Dendritic cell treated with granulocyte-macrophage colony-stimulating factor and Interleukin-4, amounts not matched to agents 40 ng/mL and 50 ng/mL, for 4 days (primary cell): Measurements from ENCODE around the gene OR6S1.

Source experiments
- H3K27ac Mint-ChIP-seq: one replicate; pipeline ENCODE4 v1.8.0; 2022; ENCODE audit warnings: mild to moderate bottlenecking, mixed read lengths
- H3K27me3 Mint-ChIP-seq: one replicate; pipeline ENCODE4 v1.8.0; 2022; ENCODE audit warnings: mild to moderate bottlenecking, mixed read lengths
- H3K36me3 Mint-ChIP-seq: one replicate; pipeline ENCODE4 v1.8.0; 2022; ENCODE audit warnings: low read depth, mixed read lengths
- H3K4me1 Mint-ChIP-seq: one replicate; pipeline ENCODE4 v1.8.0; 2022; ENCODE audit warnings: low read depth, mixed read lengths
- H3K4me3 Mint-ChIP-seq: one replicate; pipeline ENCODE4 v1.8.0; 2022; ENCODE audit warnings: mild to moderate bottlenecking, moderate library complexity, mixed read lengths
- H3K9me3 Mint-ChIP-seq: one replicate; pipeline ENCODE4 v1.8.0; 2022; ENCODE audit warnings: mixed read lengths
- intact Hi-C: fragments of 100-400 bp; cut with micrococcal nuclease; formaldehyde crosslinking; loops from one replicate; pipeline ENCODE4 v1.15.0; 2022

Gene OR6S1, protein sequence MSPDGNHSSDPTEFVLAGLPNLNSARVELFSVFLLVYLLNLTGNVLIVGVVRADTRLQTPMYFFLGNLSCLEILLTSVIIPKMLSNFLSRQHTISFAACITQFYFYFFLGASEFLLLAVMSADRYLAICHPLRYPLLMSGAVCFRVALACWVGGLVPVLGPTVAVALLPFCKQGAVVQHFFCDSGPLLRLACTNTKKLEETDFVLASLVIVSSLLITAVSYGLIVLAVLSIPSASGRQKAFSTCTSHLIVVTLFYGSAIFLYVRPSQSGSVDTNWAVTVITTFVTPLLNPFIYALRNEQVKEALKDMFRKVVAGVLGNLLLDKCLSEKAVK

DNA sequence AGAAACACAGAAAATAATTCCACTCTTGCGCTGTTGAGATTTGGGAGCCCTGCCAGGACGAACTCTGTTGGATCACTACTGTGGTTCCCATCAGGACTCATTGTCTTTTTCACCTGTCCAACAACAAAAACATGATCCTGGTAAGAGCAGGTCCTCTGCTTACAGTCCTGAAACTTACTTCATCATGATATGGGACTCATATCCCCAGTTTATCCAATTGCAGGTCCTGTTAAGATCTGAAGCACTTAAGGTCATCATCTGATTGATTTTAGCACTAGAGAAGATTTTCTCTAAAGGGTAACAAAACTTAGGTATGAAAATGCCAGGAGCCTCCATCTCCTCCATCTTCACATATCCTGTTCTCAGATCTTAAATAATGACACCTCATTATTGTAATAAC, at the start of gene OR6S1:
TSS of gene OR6S1 (minus strand) at position 101 of the 400 bp plus-strand sequence. CDS start at position 101, 0 bp downstream.
- intact Hi-C loops: no loop called here
- Mint-ChIP-seq H3K27me3 (peaks cover 50% of the 10 kb centered on the region), H3K9me3 (no peaks in the 10 kb centered on the region), H3K27ac (no peak within 1 kb of the TSS), H3K4me3 (no peak within 1 kb of the TSS), H3K36me3 (no peaks in the 10 kb centered on the region), H3K4me1 (no peaks in the 10 kb centered on the region)

DNA sequence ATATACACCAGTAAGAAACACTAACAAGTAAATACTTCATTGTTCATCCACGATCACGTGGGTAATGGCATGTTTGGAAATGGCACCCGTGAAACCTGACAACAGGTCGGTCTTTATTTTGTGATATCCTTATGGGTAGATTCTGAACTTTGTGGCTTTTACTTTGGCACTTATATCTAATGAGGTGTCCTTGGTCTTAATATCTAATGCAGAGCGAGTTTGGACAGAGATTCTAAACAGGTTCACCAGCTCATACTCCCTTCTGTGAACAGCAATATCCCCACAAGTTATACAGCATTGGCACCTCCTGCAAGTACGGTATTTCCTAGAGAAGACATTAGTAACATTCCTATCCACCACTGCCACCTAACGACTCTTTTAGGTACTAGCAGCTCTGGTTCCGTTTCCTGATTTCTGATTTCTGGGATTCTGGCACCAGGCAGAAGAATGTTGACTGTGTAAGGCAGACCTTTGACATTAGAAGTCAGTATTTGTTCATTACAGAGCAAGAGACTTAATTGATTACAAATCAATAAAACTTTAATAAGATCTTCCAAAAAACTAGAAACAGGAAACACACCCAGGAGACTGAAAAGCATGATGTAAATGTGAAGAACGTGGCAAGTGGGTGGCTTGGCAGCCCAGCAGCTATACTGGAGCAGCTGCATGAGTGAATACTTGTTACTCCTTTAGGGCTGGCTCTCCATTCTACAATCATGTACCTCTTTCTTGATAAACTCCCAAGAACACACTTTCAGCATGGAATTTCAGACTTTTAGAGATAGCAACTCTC, 49.6 kb upstream of the OR6S1 start:
- peaks cover 14% of the 10 kb centered on the region for H3K4me1 Mint-ChIP-seq
- no peaks in the 10 kb centered on the region for H3K27me3 Mint-ChIP-seq
- H3K4me3 Mint-ChIP-seq: no peak overlapping the region
- no peak overlapping the region for H3K27ac Mint-ChIP-seq
- no peaks in the 10 kb centered on the region for H3K9me3 Mint-ChIP-seq
- intact Hi-C loops: loop anchor here (1.0 to 2.0 kb wide), 2 partner anchors 28 to 81 kb away; no protein-coding TSS in a partner anchor
- H3K36me3 Mint-ChIP-seq: peaks cover 17% of the 10 kb centered on the region

GRCh38 chr14:20688167-20688839, 46.8 kb upstream of the OR6S1 start, which contains the start of gene ANG:
Gene ANG (plus strand): TSS chr14:20688764. CDS start chr14:20693565, 4,801 bp downstream.
- intact Hi-C loops: loop anchor here (5.0 kb wide), 1 partner anchor 276 kb away; the partner anchor contains the start of gene TEP1
- H3K9me3 Mint-ChIP-seq: no peaks in the 10 kb centered on the region
- no peak within 1 kb of the TSS for H3K27ac Mint-ChIP-seq
- H3K36me3 Mint-ChIP-seq: peaks cover 9% of the 10 kb centered on the region
- H3K4me3 Mint-ChIP-seq: no peak within 1 kb of the TSS
- H3K4me1 Mint-ChIP-seq: peaks cover 31% of the 10 kb centered on the region
- no peaks in the 10 kb centered on the region for H3K27me3 Mint-ChIP-seq

DNA sequence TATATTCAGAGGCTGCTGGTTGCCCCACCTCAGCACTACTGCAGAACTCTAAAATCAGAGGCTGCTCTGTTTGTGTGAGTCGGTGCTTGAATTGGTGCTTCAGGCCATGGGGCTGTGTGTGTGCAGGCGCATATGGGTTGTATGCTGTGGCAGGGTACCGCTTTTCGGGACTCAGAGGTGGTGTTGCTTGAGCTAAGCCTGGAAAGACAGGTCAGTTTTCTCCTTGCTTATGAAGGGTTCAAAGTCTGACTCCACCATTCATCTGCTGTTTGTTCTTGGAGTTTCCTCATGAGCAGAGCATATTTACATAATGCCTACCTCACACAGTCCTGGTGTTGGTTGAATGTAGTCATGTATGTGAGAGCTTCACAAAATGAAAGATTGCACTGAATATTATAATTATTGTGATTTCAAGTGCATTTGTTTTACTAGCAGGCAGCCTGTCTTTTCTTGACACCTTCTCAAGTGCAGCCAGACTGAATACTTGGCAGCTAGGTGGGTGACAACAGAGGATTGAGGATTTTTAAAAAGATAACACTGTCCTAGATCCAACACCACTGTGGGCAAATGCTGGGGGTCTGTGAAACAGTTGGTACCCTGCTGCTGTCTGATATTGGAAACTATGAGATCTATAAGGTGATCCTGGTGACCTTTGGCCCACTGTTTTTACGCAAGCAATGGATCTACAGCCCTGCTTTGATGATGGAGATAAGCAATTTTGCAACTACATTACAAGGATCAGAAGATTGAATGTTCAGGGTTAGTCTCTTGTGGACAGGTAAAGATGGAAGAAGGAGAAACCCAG, 46.1 kb upstream of the OR6S1 start:
- intact Hi-C loops: loop anchor here (5.0 kb wide), 1 partner anchor 275 kb away; the partner anchor contains the start of gene TEP1
- peaks cover 31% of the 10 kb centered on the region for H3K4me1 Mint-ChIP-seq
- H3K36me3 Mint-ChIP-seq: peaks cover 2% of the 10 kb centered on the region
- H3K9me3 Mint-ChIP-seq: no peaks in the 10 kb centered on the region
- H3K4me3 Mint-ChIP-seq: no peak overlapping the region
- no peak overlapping the region for H3K27ac Mint-ChIP-seq
- no peaks in the 10 kb centered on the region for H3K27me3 Mint-ChIP-seq

DNA sequence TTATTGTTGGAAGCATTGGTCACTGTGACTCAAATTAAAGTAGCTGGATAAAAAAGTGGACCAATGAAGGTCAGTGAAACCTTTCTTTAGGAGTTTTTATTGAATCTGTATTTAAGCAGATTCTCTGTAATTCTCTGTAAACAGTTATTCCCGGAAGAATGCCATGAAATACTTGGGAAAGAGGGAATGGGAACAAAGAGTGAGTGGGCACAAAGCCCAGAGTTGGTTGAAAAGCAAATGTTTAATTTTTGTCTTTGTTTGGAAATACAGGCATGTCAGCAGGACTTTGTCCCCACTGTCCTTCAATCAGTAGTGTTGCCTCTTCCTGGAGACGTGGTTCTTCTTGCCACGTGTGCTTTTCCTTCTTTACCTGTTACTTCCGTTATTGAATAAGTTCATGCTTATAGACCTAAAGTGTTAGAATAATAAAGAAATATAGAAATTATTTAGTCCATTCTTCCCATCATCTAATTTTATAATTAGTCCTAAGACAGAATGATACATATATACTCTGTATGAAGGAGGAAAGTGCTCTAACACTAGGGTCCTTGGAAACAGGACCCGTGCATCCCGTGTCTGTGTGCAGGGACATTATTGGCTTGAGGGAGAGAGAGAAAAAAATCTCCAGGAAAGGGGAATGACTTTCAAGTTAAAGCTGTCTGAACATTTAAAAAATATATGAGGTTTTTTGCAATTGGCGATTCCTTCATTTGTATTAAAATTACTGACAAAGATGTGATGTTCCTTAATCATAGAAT, 45.1 kb upstream of the OR6S1 start:
- no peaks in the 10 kb centered on the region for H3K9me3 Mint-ChIP-seq
- H3K36me3 Mint-ChIP-seq: no peaks in the 10 kb centered on the region
- no peak overlapping the region for H3K27ac Mint-ChIP-seq
- intact Hi-C loops: loop anchor here (5.0 kb wide), 1 partner anchor 274 kb away; the partner anchor contains the start of gene TEP1
- no peak overlapping the region for H3K4me3 Mint-ChIP-seq
- H3K27me3 Mint-ChIP-seq: no peaks in the 10 kb centered on the region
- peaks cover 31% of the 10 kb centered on the region for H3K4me1 Mint-ChIP-seq

- H3K4me1 Mint-ChIP-seq: peaks cover 32% of the 10 kb centered on the region
- intact Hi-C loops: loop anchor here (2.0 to 5.0 kb wide), 3 partner anchors 273 to 358 kb away; partner anchors contain the start of genes PARP2 and TEP1
- H3K27ac Mint-ChIP-seq: no peak overlapping the region
- no peaks in the 10 kb centered on the region for H3K27me3 Mint-ChIP-seq
- H3K9me3 Mint-ChIP-seq: no peaks in the 10 kb centered on the region
- H3K4me3 Mint-ChIP-seq: no peak overlapping the region
- no peaks in the 10 kb centered on the region for H3K36me3 Mint-ChIP-seq
Observed at GRCh38 chr14:20684662-20685456, 43.4 kb upstream of the OR6S1 start.

- H3K4me1 Mint-ChIP-seq: peaks cover 32% of the 10 kb centered on the region
- H3K27ac Mint-ChIP-seq: no peak within 1 kb of the TSS
- H3K4me3 Mint-ChIP-seq: no peak within 1 kb of the TSS
- intact Hi-C loops: loop anchor here (2.0 to 5.0 kb wide), 3 partner anchors 71 to 357 kb away; partner anchors contain the start of gene PARP2
- no peaks in the 10 kb centered on the region for H3K36me3 Mint-ChIP-seq
- H3K9me3 Mint-ChIP-seq: no peaks in the 10 kb centered on the region
- no peaks in the 10 kb centered on the region for H3K27me3 Mint-ChIP-seq
Observed at GRCh38 chr14:20683891-20684661, 42.6 kb upstream of the OR6S1 start, which contains the start of gene RNASE4. Gene RNASE4 (plus strand): TSS chr14:20684560. CDS start chr14:20699372, 14,812 bp downstream.

GRCh38 chr14:20683125-20683890, 41.8 kb upstream of the OR6S1 start:
- H3K27me3 Mint-ChIP-seq: no peaks in the 10 kb centered on the region
- no peak overlapping the region for H3K27ac Mint-ChIP-seq
- H3K9me3 Mint-ChIP-seq: no peaks in the 10 kb centered on the region
- H3K4me1 Mint-ChIP-seq: peaks cover 32% of the 10 kb centered on the region
- intact Hi-C loops: loop anchor here (2.0 to 5.0 kb wide), 2 partner anchors 71 to 356 kb away; no protein-coding TSS in a partner anchor
- no peaks in the 10 kb centered on the region for H3K36me3 Mint-ChIP-seq
- H3K4me3 Mint-ChIP-seq: no peak overlapping the region

DNA sequence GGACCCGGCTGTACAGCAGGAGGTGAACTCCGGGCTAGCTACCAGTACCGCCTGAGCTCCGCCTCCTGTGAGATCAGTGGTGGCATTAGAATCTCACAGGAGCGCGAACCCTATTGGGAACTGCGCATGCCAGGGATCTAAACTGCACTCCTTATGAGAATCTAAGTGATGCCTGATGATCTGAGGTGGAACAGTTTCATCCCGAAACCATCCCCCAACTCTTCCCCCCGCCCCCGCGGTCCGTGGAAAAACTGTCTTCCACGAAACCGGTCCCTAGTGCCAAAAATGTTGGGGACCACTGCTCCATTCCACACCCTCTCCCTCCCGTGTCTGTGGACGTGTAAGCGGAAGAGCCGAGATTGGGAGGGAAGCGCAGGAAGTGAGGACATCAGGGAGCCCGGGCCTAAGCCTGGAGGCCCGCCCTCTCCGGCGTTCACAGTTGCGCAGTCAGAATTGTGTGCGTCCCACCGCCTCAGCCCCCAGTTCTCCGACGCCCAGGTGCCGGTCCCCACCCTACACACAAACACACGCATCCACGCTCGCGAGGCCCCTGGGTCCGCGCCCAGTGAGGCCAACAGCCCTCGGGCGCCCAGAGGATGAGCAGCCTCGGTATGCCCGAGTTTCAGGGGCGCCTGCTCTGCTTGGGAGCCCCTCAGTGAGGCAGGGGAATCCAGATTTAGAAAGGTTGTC, 41.1 kb upstream of the OR6S1 start:
- Mint-ChIP-seq H3K27me3 (no peaks in the 10 kb centered on the region), H3K4me3 (no peak overlapping the region), H3K4me1 (peaks cover 32% of the 10 kb centered on the region), H3K27ac (no peak overlapping the region), H3K9me3 (no peaks in the 10 kb centered on the region), H3K36me3 (no peaks in the 10 kb centered on the region)
- intact Hi-C loops: loop anchor here (2.0 to 5.0 kb wide), 2 partner anchors 70 to 355 kb away; no protein-coding TSS in a partner anchor

GRCh38 chr14:20682127-20682434, 40.6 kb upstream of the OR6S1 start:
- Mint-ChIP-seq H3K27ac (no peak overlapping the region), H3K27me3 (no peaks in the 10 kb centered on the region), H3K4me3 (no peak overlapping the region), H3K9me3 (no peaks in the 10 kb centered on the region), H3K36me3 (no peaks in the 10 kb centered on the region), H3K4me1 (peaks cover 32% of the 10 kb centered on the region)
- intact Hi-C loops: loop anchor here (2.0 to 5.0 kb wide), 2 partner anchors 69 to 355 kb away; no protein-coding TSS in a partner anchor
